Gastroesophageal sphincter (tissue), 4 donors: ENCODE data around the gene ZNF282. TPM values are rescaled to one million over a fixed set of nuclear protein-coding genes. Genes with fewer than 3 reads are reported as not detected.
"Not testable (repeated sequence)": the region's sequence is repeated elsewhere in the genome, so short reads cannot be mapped to it uniquely, and the experiment has no call there.

ENCODE experiments used
- ATAC-seq: fragments of 150-250 bp; one replicate; pipeline ENCODE4 v1.9.1; 2016; ENCODE audit warnings: mild to moderate bottlenecking, moderate library complexity
- H3K27ac ChIP-seq, 4 donors: fragments of 200-600 bp; sonication (generic) in 3 of 4; 1 replicate in 3 of 4; 2 replicates in 1 of 4; pipeline ENCODE4 v1.5.1; 2016 to 2019
- H3K27me3 ChIP-seq: fragments of 200-600 bp; sonication (generic); one replicate; pipeline ENCODE4 v1.5.1; 2019
- H3K36me3 ChIP-seq, 2 donors: fragments of 200-600 bp; sonication (generic); one replicate each; pipeline ENCODE4 v1.5.1; 2019; ENCODE audit warnings: control low read depth in 1 of 2
- H3K4me1 ChIP-seq, 3 donors: fragments of 200-600 bp; sonication (generic); 1 replicate in 2 of 3; 2 replicates in 1 of 3; pipeline ENCODE4 v1.5.1; 2016 to 2019; ENCODE audit warnings: control low read depth in 2 of 3
- H3K4me3 ChIP-seq, 2 donors: fragments of 200-600 bp; sonication (generic); one replicate each; pipeline ENCODE4 v1.5.1; 2019; ENCODE audit warnings: mild to moderate bottlenecking in 1 of 2, moderate library complexity in 1 of 2
- H3K9me3 ChIP-seq, 3 donors: fragments of 200-600 bp; sonication (generic); one replicate each; pipeline ENCODE4 v1.5.1; 2017 to 2019; ENCODE audit warnings: control low read depth in 2 of 3
- EP300 ChIP-seq: sonication (generic); formaldehyde crosslinking; IDR thresholded peaks from one replicate; pipeline ENCODE4 v1.6.1; 2017; ENCODE audit warnings: antibody characterized with exemption, mild to moderate bottlenecking
- POLR2A ChIP-seq, 2 donors: fragments of 450-650 bp; IDR thresholded peaks; one replicate each; pipeline ENCODE4 v1.6.1; 2017; ENCODE audit warnings: antibody characterized with exemption in 2 of 2, mild to moderate bottlenecking in 2 of 2, moderate library complexity in 1 of 2
- POLR2AphosphoS5 ChIP-seq: sonication (generic); formaldehyde crosslinking; IDR thresholded peaks from one replicate; pipeline ENCODE4 v1.6.1; 2017; ENCODE audit warnings: antibody characterized with exemption
- WGBS, 2 donors: methylation state at CpG; one replicate each; pipeline ENCODE4 v1.1.5; 2018; ENCODE audit warnings: low coverage in 1 of 2; 5-methylcytosine and 5-hydroxymethylcytosine counted together
- small RNA-seq, 4 donors: library from RNA; depleted of rRNA; stranded (forward); fragments of <200 nt; gene quantifications; one replicate each; pipeline ENCODE3, GENCODE V24; 2016
- total RNA-seq, 4 donors: library from RNA; depleted of rRNA; stranded (reverse); fragments of >200 nt; gene quantifications; one replicate each; pipeline ENCODE4 v1.1.0, GENCODE V29; 2016
- TF ChIP-seq, protein P1 (sequence below), 4 experiments: fragments of 200-600 bp in 2 of 4; fragments of 450-650 bp in 2 of 4; sonication (generic) in 1 of 4; IDR thresholded peaks; one replicate each; pipeline ENCODE4 v1.5.1; 2017 to 2019; ENCODE audit warnings: antibody characterized with exemption in 4 of 4, mild to moderate bottlenecking in 2 of 4, moderate library complexity in 2 of 4

ZNF282 gene
- total RNA-seq, 4 donors from 2014 or later: 15.9 to 26.3 (median 18.7) TPM

DNA sequence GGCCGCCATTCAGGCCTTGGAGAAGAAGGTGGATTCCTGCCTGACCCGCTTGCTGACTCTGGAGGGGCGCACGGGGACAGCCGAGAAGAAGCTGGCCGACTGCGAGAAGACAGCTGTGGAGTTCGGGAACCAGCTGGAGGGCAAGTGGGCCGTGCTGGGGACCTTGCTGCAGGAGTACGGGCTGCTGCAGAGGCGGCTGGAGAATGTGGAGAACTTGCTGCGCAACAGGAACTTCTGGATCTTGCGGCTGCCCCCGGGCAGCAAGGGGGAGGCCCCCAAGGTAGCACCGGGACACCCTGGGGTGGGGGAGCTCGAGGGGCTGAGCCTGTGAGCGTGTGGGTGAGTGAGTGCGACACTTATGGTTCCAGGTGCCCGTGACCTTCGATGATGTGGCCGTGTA lies 71.1 kb downstream of the ZNF282 start:
- Histone ChIP-seq H3K9me3 (no peaks in the 10 kb centered on the region), H3K4me1 (peaks cover 0 to 29% (median 6%) of the 10 kb centered on the region in 3 donors), H3K27me3 (no peaks in the 10 kb centered on the region), H3K36me3 (peaks cover 0 to 64% of the 10 kb centered on the region in 2 donors), H3K4me3 (no peak overlapping the region), H3K27ac (no peak overlapping the region)
- ATAC-seq: no peak
- WGBS, 2 donors: 90% methylated on average over 2 of the region's 21 CpGs; no CpG with 5 or more reads in 1 of the 2 donors
- TF ChIP-seq POLR2AphosphoS5 (no peak), EP300 (no peak)
- TF ChIP-seq, protein P1, sequence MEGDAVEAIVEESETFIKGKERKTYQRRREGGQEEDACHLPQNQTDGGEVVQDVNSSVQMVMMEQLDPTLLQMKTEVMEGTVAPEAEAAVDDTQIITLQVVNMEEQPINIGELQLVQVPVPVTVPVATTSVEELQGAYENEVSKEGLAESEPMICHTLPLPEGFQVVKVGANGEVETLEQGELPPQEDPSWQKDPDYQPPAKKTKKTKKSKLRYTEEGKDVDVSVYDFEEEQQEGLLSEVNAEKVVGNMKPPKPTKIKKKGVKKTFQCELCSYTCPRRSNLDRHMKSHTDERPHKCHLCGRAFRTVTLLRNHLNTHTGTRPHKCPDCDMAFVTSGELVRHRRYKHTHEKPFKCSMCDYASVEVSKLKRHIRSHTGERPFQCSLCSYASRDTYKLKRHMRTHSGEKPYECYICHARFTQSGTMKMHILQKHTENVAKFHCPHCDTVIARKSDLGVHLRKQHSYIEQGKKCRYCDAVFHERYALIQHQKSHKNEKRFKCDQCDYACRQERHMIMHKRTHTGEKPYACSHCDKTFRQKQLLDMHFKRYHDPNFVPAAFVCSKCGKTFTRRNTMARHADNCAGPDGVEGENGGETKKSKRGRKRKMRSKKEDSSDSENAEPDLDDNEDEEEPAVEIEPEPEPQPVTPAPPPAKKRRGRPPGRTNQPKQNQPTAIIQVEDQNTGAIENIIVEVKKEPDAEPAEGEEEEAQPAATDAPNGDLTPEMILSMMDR (IDR thresholded peaks at IDR 0.05): no peak

DNA sequence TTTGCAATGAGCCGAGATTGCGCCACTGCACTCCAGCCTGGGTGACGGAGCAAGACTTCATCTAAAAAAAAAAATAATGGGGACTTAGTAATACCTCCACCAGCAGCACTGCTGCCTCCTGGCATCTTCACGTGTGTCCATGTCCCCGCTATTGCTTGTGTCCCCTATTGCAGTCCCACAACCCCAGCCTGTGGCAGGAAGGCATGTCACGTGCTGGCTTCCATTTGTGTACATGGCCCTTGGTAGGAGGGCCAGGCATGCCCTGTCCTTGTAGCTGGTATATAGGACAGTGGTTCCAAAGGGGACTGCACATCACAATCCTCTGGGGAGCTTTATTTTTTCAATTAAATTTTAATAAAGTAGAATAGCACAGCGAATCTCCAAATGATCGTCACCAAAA lies 72.4 kb downstream of the ZNF282 start:
- Histone ChIP-seq H3K27ac (no peak overlapping the region), H3K27me3 (no peaks in the 10 kb centered on the region), H3K4me1 (peaks cover 0 to 19% (median 6%) of the 10 kb centered on the region in 3 donors), H3K4me3 (no peak overlapping the region), H3K9me3 (no peaks in the 10 kb centered on the region), H3K36me3 (peaks cover 0 to 76% of the 10 kb centered on the region in 2 donors)
- no peak for ATAC-seq
- TF ChIP-seq EP300 (no peak), POLR2AphosphoS5 (no peak), POLR2A (IDR thresholded peaks at IDR 0.05) (no peak)
- TF ChIP-seq, protein P1 (IDR thresholded peaks at IDR 0.05): no peak
- WGBS, 2 donors: 95 to 100% methylated on average over 4 to 5 of the region's 8 CpGs

DNA sequence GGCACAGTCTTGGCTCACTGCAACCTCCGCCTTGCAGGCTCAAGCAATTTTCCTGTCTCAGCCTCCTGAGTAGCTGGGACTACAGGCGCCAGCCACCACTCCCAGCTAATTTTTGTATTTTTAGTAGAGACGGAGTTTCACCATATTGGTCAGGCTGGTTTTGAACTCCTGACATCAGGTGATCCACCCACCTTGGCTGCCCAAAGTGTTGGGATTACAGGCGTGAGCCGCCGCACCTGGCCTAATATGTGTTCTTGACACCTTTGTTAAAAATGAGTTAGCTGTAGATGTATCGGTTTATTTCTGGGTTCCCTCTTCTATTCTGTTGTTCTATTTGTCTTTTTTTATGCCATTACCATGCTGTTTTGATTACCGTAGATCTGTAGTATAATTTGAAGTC lies 79.1 kb downstream of the ZNF282 start:
- not testable (repeated sequence) for H3K27me3 ChIP-seq, H3K4me1 ChIP-seq, H3K9me3 ChIP-seq, H3K27ac ChIP-seq, ATAC-seq, H3K4me3 ChIP-seq
- H3K36me3 ChIP-seq: peaks cover 0 to 95% of the 10 kb centered on the region in 2 donors
- WGBS, 2 donors: 87 to 100% methylated on average over 1 to 8 of the region's 8 CpGs

Small RNAs within 50 kb of the gene (small RNA-seq; reads per million reads assigned to genes)
- gene AC004890.1: 0 to 0.36 (median 0) reads per million in 4 donors

Other genes starting within 250 kb of the ZNF282 start
- 10 to 100 TPM; 25.4 to 81.0 (median 46.5) TPM for gene PDIA4, start 167.0 kb upstream of the ZNF282 start, total RNA-seq
- gene ZNF786, start 104.8 kb upstream of the ZNF282 start, total RNA-seq: 1 to 10 TPM; 6.1 to 8.6 (median 7.0) TPM
- 1 to 10 TPM; 2.4 to 6.4 (median 3.2) TPM for gene ZNF425, start 69.2 kb upstream of the ZNF282 start, total RNA-seq
- gene ZNF398, start 48.1 kb upstream of the ZNF282 start, total RNA-seq: 10 to 100 TPM; 16.8 to 24.4 (median 20.8) TPM
- gene ZNF212, start 44.1 kb downstream of the ZNF282 start, total RNA-seq: 10 to 100 TPM in 2 of 4 donors, 1 to 10 TPM in 2; 4.3 to 11.1 (median 9.4) TPM
- gene ZNF783, start 66.7 kb downstream of the ZNF282 start, total RNA-seq: 10 to 100 TPM in 3 of 4 donors, 1 to 10 TPM in 1; 8.5 to 17.0 (median 13.1) TPM